AG09309 (cell line): ENCODE results near the gene CASZ1.

Experiments used
- DNase-seq: peaks from one replicate; pipeline ENCODE4 v3.0.0-alpha.2; 2010; ENCODE audit warnings: low read depth
- H3K4me3 ChIP-seq: 2 replicates; pipeline ENCODE4 v1.5.1; 2011; ENCODE audit warnings: mild to moderate bottlenecking, low read depth, low read length, moderate library complexity; ENCODE audit not compliant: control insufficient read depth
- TF ChIP-seq, protein P1 (sequence below): IDR thresholded peaks from 2 replicates; pipeline ENCODE4 v1.5.1; 2011; ENCODE audit warnings: mild to moderate bottlenecking, low read depth, low read length, inconsistent platforms; ENCODE audit not compliant: insufficient read depth, control insufficient read depth; ENCODE audit errors: missing control alignments

CASZ1 gene

DNA sequence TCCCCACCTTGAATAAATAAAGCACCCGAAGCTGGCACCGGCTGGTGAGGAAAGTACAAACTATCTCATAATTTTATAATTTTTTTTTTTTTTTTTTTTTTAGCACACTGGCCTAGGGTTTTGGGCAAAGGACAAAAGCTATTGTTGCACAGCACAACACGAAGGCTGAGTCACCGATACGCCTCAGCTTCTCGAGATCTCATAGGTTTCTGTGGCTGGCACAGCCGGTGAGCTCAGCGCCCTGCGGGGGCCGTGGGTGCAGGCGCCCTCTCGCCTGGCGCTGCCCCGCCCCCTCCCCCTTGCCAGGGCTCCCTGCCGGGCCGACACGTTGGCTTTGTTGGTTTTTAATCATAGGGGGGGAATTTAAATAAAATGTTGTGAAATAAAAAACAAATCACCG lies 17.2 kb downstream of the CASZ1 start:
- TF ChIP-seq, protein P1, sequence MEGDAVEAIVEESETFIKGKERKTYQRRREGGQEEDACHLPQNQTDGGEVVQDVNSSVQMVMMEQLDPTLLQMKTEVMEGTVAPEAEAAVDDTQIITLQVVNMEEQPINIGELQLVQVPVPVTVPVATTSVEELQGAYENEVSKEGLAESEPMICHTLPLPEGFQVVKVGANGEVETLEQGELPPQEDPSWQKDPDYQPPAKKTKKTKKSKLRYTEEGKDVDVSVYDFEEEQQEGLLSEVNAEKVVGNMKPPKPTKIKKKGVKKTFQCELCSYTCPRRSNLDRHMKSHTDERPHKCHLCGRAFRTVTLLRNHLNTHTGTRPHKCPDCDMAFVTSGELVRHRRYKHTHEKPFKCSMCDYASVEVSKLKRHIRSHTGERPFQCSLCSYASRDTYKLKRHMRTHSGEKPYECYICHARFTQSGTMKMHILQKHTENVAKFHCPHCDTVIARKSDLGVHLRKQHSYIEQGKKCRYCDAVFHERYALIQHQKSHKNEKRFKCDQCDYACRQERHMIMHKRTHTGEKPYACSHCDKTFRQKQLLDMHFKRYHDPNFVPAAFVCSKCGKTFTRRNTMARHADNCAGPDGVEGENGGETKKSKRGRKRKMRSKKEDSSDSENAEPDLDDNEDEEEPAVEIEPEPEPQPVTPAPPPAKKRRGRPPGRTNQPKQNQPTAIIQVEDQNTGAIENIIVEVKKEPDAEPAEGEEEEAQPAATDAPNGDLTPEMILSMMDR, result no peak
- H3K4me3 ChIP-seq, result no peak overlapping the region
- DNase-seq, result no peak

DNA sequence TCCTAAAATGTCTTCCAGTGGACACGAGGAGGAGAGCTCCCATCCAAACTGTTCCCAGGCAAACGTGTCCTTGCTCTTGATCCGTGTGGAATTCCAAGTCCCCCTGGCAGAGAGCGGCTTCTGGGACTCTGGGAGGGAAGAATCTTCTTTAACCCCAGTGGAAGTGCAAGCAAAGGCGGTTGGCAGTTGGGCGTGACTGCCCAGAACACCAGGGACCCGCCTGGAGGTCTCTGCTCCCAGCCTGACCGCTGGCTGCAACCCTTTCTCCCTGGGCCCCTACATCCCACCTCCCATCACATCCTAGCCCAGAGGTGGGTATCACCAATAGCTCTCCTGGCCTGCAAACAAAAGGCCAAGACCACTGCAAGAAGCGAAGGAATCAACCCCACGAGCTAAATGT lies 17.8 kb downstream of the CASZ1 start:
- TF ChIP-seq, protein P1, result no peak
- DNase-seq, result no peak
- no peak overlapping the region for H3K4me3 ChIP-seq

DNA sequence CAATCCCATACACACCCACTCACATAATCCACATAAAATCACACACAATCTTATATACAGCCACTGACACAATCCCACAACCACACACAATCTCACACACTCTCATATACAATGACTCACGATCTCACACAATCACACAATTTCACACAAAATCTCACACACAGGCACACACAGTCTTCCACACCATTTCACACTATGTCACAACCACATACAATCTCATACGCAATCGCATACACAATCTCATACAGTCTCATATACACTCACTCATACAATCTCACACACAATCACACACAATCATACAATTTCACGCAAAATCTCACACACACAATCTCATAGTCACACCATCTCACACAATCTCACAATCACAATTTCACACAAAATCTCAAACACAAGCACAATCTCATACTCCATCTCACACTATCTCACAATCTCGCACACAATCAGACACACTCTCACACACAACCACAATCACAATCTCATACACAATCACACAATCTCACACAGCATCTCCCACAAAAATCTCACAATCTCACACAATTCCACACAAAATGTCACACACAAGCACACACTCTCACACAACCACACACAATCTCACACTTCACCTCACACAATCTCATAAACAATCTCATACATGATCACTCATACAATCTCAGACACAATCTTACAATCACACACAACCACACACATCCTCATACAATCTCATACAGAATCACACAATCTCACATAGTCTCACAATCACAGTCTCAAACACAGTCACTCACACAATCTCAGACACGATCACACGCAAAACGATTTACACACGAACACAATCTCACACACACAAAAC lies 18.5 kb downstream of the CASZ1 start:
- H3K4me3 ChIP-seq, result no peak overlapping the region
- no peak for DNase-seq
- TF ChIP-seq, protein P1, result no peak

DNA sequence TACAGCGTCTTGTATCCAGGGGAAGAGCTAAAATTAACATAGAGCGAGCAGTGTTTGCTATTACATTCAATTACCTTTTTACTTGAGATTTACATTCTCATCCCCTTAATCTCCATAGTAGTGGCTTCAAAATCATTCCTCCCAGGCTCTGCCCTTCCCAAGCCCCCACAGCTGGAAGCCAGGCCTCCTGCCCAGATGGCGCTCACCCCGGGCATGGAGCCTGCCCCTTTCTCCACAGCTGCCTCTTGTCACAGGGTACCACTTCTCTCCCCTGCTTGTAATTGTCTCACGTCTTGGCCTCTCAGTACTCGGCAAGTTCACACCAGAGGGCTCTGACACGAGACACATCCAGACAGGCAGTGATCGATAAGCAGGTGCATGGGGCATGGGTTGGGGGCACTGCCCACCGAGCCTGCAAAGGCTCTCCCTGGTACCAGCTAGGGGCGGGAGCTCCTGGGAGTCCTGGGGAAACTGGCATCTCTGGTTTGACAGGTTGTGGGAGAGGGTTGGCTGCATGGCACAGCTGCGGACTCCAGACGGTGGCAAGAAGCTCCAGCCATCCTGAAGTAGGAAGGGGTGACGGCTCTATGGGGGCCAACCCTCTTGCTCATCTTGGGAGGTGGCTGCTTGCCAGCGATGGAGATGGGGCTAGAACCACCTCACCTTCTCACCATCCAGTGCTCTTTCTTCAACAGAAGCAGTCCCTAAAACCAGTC lies 20.1 kb downstream of the CASZ1 start:
- no peak for DNase-seq
- H3K4me3 ChIP-seq, result no peak overlapping the region
- TF ChIP-seq, protein P1, result no peak

DNA sequence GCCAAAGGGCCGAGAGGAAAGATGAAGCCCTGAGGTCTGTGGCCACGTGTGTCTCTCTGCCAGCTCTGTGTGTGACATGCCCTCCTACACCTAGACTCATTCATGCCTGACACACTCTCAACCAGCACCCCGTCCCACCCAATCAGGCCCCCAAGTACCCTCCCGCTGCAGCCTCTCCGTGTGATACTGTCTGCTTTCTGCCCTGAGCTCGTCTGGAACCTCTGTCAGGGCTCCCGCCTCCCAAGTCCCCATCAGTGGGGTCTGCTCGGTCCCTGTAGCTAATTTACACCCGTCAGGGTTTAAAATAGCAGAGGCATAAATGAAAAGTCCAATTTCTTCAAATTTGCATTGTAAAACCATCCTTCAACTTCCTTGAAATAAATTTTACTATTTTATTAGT lies 20.7 kb downstream of the CASZ1 start:
- DNase-seq, result no peak
- no peak overlapping the region for H3K4me3 ChIP-seq
- TF ChIP-seq, protein P1, result no peak

DNA sequence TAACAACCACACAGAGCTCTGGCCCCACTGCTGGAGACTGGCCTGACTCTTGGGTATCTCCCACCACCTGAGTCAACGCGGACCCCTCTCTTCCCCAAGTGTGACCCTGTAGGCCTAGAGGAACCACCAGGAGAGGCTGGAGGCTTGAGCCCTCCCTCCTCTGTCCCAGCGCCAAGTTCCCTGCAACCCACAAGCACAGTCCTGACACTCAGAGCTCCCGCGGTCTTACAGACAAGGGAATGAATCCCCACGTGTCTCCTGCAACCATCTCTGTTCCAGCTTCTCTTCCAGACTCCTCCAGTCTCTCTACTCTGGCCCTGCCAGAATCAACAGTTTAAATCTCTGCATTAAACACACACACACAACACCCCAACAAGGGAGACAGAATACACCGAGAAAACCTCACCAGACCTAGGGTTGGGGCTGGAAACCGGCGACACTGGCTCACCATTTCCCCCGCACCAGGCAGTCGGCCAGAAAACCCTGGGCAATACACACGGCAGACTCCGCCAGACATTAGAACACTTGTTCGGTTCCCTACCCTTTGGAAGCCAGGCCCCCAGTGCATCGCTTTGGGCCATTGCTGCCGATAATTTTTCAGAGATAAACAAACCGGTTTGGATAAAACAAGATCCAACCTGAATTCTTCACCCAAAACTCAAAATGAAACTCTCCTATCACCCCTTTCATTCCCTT lies 21.7 kb downstream of the CASZ1 start:
- no peak for DNase-seq
- TF ChIP-seq, protein P1, result no peak
- H3K4me3 ChIP-seq, result no peak overlapping the region
